ENCODE results near the gene DTWD2.
"Not testable (repeated sequence)": the region's sequence is repeated elsewhere in the genome, so short reads cannot be mapped to it uniquely, and the experiment has no call there.

The DTWD2 gene

GRCh38 chr5:118882666-118883065 is 105.7 kb downstream of the DTWD2 start:
- no peak for DNase-seq

GRCh38 chr5:118876852-118877251 is 111.5 kb downstream of the DTWD2 start:
- DNase-seq = not testable (repeated sequence)

GRCh38 chr5:118875131-118875530 is 113.2 kb downstream of the DTWD2 start:
- DNase-seq = no peak

- DNase-seq = no peak
Observed at GRCh38 chr5:118873417-118873816, 114.9 kb downstream of the DTWD2 start.

- DNase-seq = no peak
Observed at GRCh38 chr5:118863345-118863744, 125.0 kb downstream of the DTWD2 start.

GRCh38 chr5:118862596-118862995 is 125.8 kb downstream of the DTWD2 start:
- DNase-seq = no peak

GRCh38 chr5:118857700-118858099 is 130.6 kb downstream of the DTWD2 start:
- no peak for DNase-seq

GRCh38 chr5:118854819-118855218 is 133.5 kb downstream of the DTWD2 start:
- no peak for DNase-seq

- DNase-seq = not testable (repeated sequence)
Observed at GRCh38 chr5:118851785-118852184, 136.6 kb downstream of the DTWD2 start.

- DNase-seq = not testable (repeated sequence)
Observed at GRCh38 chr5:118849507-118849906, 138.8 kb downstream of the DTWD2 start.

GRCh38 chr5:118844351-118844750 is 144.0 kb downstream of the DTWD2 start:
- no peak for DNase-seq

- DNase-seq = no peak
Observed at GRCh38 chr5:118834710-118835109, 153.6 kb downstream of the DTWD2 start.

GRCh38 chr5:118832974-118833373 is 155.4 kb downstream of the DTWD2 start:
- DNase-seq = no peak

- no peak for DNase-seq
Observed at GRCh38 chr5:118825226-118825625, 163.1 kb downstream of the DTWD2 start.

GRCh38 chr5:118818604-118819003 is 169.7 kb downstream of the DTWD2 start:
- DNase-seq = no peak

- no peak for DNase-seq
Observed at GRCh38 chr5:118808441-118808840, 179.9 kb downstream of the DTWD2 start.

GRCh38 chr5:118806571-118806970 is 181.8 kb downstream of the DTWD2 start:
- no peak for DNase-seq

GRCh38 chr5:118802335-118802734 is 186.0 kb downstream of the DTWD2 start:
- no peak for DNase-seq

GRCh38 chr5:118796081-118796480 is 192.3 kb downstream of the DTWD2 start:
- DNase-seq = no peak

GRCh38 chr5:118794281-118794680 is 194.1 kb downstream of the DTWD2 start:
- DNase-seq = no peak

- DNase-seq = no peak
Observed at GRCh38 chr5:118793652-118794051, 194.7 kb downstream of the DTWD2 start.

- DNase-seq = no peak
Observed at GRCh38 chr5:118793091-118793490, 195.3 kb downstream of the DTWD2 start.

GRCh38 chr5:118791926-118792734 is 196.2 kb downstream of the DTWD2 start:
- DNase-seq = peak in 43 of 58 donors; percentile 1 to 86 (median 24)
